NB4 (cell line): Measurements from ENCODE around the gene SYMPK.
A peak's percentile ranks its signal among the peaks of the same experiment; 100 is the strongest.

Experiments used
- DNase-seq: peaks from one replicate; pipeline ENCODE4 v3.0.0; 2010; ENCODE audit warnings: low read depth
- H3K4me3 ChIP-seq: one replicate; pipeline ENCODE4 v1.5.1; 2011; ENCODE audit warnings: mild to moderate bottlenecking, low read depth, low read length, moderate library complexity
- MAX ChIP-seq: IDR thresholded peaks from 2 replicates; pipeline ENCODE4 v1.6.1; 2011; ENCODE audit warnings: low read depth, low read length
- MYC ChIP-seq: IDR thresholded peaks from 2 replicates; pipeline ENCODE4 v1.6.1; 2011; ENCODE audit warnings: low read depth, low read length
- POLR2A ChIP-seq: IDR thresholded peaks from 2 replicates; pipeline ENCODE4 v1.6.1; 2011; ENCODE audit warnings: mild to moderate bottlenecking; ENCODE audit not compliant: insufficient read length; ENCODE audit errors: extremely low read depth
- TF ChIP-seq, protein P1 (sequence below): IDR thresholded peaks from one replicate; pipeline ENCODE4 v1.5.1; 2012; ENCODE audit warnings: low read depth, low read length

SYMPK gene

GRCh38 chr19:45768984-45769782 lies 93.8 kb downstream of the SYMPK start, which contains the start of gene SIX5:
Gene SIX5 (minus strand): TSS chr19:45769252. CDS start chr19:45768844, 408 bp downstream.
- peak within 1 kb of the TSS; percentile 65 for H3K4me3 ChIP-seq
- TF ChIP-seq MAX (peak; percentile 67; the same call in 1 of the 2 replicates), MYC (peak; percentile 63; the same call in 1 of the 2 replicates), POLR2A (peak; percentile 35)
- TF ChIP-seq, protein P1, sequence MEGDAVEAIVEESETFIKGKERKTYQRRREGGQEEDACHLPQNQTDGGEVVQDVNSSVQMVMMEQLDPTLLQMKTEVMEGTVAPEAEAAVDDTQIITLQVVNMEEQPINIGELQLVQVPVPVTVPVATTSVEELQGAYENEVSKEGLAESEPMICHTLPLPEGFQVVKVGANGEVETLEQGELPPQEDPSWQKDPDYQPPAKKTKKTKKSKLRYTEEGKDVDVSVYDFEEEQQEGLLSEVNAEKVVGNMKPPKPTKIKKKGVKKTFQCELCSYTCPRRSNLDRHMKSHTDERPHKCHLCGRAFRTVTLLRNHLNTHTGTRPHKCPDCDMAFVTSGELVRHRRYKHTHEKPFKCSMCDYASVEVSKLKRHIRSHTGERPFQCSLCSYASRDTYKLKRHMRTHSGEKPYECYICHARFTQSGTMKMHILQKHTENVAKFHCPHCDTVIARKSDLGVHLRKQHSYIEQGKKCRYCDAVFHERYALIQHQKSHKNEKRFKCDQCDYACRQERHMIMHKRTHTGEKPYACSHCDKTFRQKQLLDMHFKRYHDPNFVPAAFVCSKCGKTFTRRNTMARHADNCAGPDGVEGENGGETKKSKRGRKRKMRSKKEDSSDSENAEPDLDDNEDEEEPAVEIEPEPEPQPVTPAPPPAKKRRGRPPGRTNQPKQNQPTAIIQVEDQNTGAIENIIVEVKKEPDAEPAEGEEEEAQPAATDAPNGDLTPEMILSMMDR: no peak
- peak; percentile 94 for DNase-seq

DNA sequence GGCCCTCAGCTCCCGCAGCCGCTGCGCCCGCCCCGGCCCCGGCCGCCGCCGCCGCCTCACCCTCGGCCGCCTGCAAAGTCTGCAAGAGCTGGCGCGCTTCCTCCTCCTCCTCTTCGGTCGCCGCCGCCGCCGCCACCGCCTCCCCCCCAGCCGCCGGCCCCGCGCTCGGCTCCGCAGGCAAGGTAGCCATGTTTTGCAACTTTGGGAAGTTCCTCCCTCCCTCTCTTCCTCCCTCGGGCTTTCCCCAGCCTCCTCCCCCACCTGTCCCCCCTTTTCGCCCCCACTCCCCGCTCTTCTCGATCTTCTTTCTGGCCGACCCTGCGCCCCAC lies 94.3 kb downstream of the SYMPK start:
- peak overlapping the region; percentile 65 for H3K4me3 ChIP-seq
- peak; percentile 66 for DNase-seq
- TF ChIP-seq MAX (no peak), POLR2A (no peak), MYC (no peak)
- TF ChIP-seq, protein P1: no peak

GRCh38 chr19:45767881-45768654 lies 94.9 kb downstream of the SYMPK start:
- peak; percentile 74 for DNase-seq
- peak; percentile 46 for TF ChIP-seq POLR2A
- TF ChIP-seq MAX: no peak
- H3K4me3 ChIP-seq: peak overlapping the region; percentile 53

DNA sequence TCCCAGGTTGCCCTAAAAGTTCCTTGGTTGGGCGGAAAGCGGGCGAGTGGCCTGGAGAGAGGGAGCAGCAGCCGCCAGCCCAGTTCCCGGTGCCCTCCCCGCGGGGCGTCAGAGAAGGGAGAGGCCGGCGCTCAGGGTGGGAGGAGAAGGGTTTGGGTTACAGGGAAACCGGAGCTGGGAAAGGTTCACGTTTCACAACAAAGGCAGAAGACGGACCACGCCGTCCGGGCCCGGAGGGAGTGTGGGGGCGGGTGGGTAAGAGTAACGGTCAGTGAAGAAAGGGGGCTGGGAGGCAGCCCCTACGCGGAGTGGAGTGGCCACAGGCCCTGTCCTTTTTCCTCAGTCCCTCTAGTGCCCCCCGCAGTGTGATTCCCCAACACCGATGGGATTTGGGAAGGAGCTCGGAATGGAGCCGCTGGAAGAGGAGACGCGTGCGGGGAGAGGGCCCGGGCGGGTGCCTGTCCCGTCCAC lies 95.5 kb downstream of the SYMPK start:
- TF ChIP-seq MYC (peak; percentile 50; the same call in 1 of the 2 replicates), POLR2A (no peak), MAX (peak; percentile 66)
- TF ChIP-seq, protein P1: no peak
- DNase-seq: peak; percentile 65
- peak overlapping the region; percentile 53 for H3K4me3 ChIP-seq

GRCh38 chr19:45766869-45767346 lies 96.0 kb downstream of the SYMPK start:
- no peak for TF ChIP-seq POLR2A
- DNase-seq: no peak
- peak overlapping the region; percentile 53 for H3K4me3 ChIP-seq

GRCh38 chr19:45766296-45766868 lies 96.6 kb downstream of the SYMPK start:
- TF ChIP-seq MAX (no peak), POLR2A (no peak), MYC (no peak)
- TF ChIP-seq, protein P1: no peak
- DNase-seq: no peak
- no peak overlapping the region for H3K4me3 ChIP-seq
